ENCODE data around the gene PRPF8. TPM values are rescaled to one million over a fixed set of nuclear protein-coding genes. Genes with fewer than 3 reads are reported as not detected.

Gene PRPF8
- total and polyA plus RNA-seq, 5 donors from 2014 or later: 146 to 405 (median 160) TPM

DNA sequence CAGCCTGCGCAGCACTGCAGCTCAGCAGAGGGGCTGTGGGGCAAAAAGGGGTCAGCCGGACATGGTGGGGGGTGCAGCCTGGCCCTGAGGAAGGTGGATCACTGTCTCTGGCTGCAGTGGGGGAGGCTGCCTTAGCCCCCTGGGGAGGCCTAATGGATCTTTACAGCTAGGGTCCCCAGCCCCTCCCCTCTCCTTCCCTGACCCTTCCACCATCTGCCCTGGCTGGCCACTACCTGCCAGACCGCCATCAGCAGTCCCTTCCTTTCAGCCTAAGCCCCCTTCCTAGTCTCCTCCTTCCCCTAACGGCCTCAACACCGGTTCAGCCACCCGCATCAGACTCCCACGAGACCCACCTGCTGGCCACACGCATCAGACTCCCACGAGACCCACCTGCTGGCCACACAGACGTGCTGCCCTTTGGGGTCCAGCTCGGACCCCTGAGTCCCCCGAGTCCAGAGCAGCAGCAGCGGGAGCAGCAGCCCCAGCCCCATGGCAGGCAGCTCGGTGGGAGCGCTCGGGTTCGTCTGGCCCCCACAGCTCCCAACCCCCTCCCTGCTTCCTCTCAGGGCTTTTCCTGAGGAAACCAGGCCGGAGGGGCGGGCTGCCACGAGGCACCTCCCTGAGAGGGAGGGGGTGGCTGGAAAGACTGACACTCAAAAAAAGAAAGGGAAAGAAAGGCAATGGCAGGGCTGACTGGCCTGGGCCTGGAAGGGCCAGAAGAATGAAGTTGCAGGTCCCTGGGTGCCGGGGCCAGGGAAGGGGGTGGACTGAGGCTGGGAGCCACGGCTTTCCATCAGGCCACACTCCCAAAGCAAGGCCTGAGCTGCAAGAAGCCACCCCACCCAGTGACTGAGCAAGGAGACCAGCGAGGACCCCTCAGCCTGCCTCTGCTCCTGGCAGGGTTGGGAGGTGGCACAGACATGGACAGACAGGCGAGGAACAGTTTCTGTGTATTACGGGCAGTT, 39.2 kb downstream of the PRPF8 start, which contains the start of gene SCARF1:
Gene SCARF1, minus strand, starts transcription at position 526 of the 965 bp plus-strand sequence. Its CDS starts 35 bp downstream, at position 491.
- no peak within 1 kb of the TSS for H3K27ac Mint-ChIP-seq

DNA sequence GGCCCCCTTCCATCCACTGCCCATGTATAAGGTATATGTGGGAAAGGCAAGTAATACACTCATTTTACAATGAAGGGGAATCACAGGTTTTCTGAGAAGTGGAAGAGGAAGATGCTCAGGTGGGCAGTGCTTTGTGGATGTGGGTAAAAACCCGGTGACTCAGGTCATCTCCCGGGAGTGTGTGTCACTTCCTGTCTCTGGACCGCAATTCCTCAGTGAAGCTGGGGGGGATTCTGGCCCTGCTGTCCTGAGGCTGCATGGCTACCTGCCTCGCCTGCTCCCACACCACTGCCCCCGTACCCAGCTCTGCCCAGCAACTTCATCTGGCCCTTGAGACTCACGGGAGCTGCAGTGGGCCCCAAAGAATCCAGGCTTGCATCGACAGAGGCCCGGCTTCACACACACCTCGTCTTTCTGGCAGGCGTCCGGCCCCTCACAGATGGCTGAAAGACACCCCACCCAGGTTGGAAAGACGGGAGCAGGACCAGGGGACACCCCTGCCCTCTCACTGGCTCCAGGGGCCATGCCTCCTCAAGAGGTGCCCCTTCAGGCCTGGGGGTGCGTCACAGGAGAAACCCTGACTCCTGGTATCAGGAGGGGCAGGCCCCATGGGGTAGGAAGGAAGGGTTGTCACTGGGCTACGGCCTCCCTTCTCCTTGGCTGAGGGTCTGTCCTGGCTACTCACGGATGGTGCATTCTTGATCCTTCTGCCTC, 40.0 kb downstream of the PRPF8 start:
- H3K9me3 ChIP-seq (ENCODE audit: control insufficient read depth in 2 of 2, low read length in 2 of 2): no peaks in the 10 kb centered on the region
- Mint-ChIP-seq H3K27me3 (no peaks in the 10 kb centered on the region), H3K36me3 (no peaks in the 10 kb centered on the region), H3K4me1 (peaks cover 0 to 15% (median 4%) of the 10 kb centered on the region in 4 donors), H3K4me3 (peak overlapping the region; percentile 85 to 90 (median 88)), H3K9me3 (peaks cover 0 to 3% (median 0%) of the 10 kb centered on the region in 7 donors), H3K27ac (peak overlapping the region in 1 of 3 donors; percentile 69)
- ATAC-seq (ENCODE audit: low read depth in 2 of 2) (no peak), DNase-seq (peak in 1 of 3 donors; percentile 44)
- no peaks in the 10 kb centered on the region for H3K27me3 ChIP-seq (ENCODE audit: control insufficient read depth, insufficient read depth, low read length)
- H3K36me3 ChIP-seq (ENCODE audit: control insufficient read depth, insufficient read depth, low read length): no peaks in the 10 kb centered on the region
- no peak overlapping the region for H3K27ac ChIP-seq (ENCODE audit: insufficient read depth, low read length, poor library complexity, severe bottlenecking)
- H3K4me1 ChIP-seq (ENCODE audit: control insufficient read depth, insufficient read depth, low read length, poor library complexity, severe bottlenecking): peaks cover 30% of the 10 kb centered on the region
- peak overlapping the region; percentile 51 for H3K4me3 ChIP-seq (ENCODE audit: low read depth, low read length)

More for the DNA sequence above, 39.2 kb downstream of the PRPF8 start, which contains the start of gene SCARF1:
- DNase-seq: no peak
- H3K36me3 Mint-ChIP-seq: no peaks in the 10 kb centered on the region
- peaks cover 0 to 3% (median 0%) of the 10 kb centered on the region in 7 donors for H3K9me3 Mint-ChIP-seq
- ATAC-seq (ENCODE audit: low read depth in 2 of 2): no peak
- H3K4me1 Mint-ChIP-seq: peaks cover 0 to 15% (median 4%) of the 10 kb centered on the region in 4 donors
- Histone ChIP-seq H3K4me1 (ENCODE audit: control insufficient read depth, insufficient read depth, low read length, poor library complexity, severe bottlenecking) (peaks cover 35% of the 10 kb centered on the region), H3K9me3 (ENCODE audit: control insufficient read depth in 2 of 2, low read length in 2 of 2) (no peaks in the 10 kb centered on the region), H3K36me3 (ENCODE audit: control insufficient read depth, insufficient read depth, low read length) (peaks cover under 1% of the 10 kb centered on the region), H3K4me3 (ENCODE audit: low read depth, low read length) (no peak within 1 kb of the TSS), H3K27ac (ENCODE audit: insufficient read depth, low read length, poor library complexity, severe bottlenecking) (no peak within 1 kb of the TSS), H3K27me3 (ENCODE audit: control insufficient read depth, insufficient read depth, low read length) (no peaks in the 10 kb centered on the region)
- no peaks in the 10 kb centered on the region for H3K27me3 Mint-ChIP-seq
- peak within 1 kb of the TSS; percentile 56 to 90 (median 86) for H3K4me3 Mint-ChIP-seq

DNA sequence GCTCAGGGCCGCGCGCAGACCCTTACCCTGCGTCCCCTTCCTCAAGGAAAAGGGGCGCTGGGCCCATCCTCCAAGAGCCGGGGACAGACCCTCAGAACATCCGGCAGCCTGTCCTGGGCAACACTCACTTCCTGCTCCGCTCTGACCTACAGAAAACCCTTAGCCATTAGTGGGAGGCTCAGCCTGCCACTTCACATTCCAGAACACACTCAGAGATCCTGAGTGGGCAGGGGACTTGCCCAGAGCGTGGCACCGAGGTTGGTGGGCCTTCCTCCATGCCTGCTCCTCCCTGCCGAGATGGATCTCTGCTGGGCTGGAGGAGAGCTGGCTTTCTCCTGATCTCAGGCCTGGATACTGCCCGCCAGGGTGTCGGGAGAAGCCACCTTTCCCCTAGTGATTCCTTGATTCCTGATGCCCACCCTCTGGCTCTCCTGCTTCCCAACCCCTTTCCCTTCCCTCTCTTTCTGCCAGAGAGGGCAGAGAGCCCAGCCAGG, 40.6 kb downstream of the PRPF8 start:
- Mint-ChIP-seq H3K27ac (peak overlapping the region in 1 of 3 donors; percentile 69), H3K27me3 (no peaks in the 10 kb centered on the region), H3K4me3 (peak overlapping the region; percentile 85 to 90 (median 88)), H3K9me3 (peaks cover 0 to 3% (median 0%) of the 10 kb centered on the region in 7 donors), H3K36me3 (no peaks in the 10 kb centered on the region), H3K4me1 (peaks cover 0 to 15% (median 4%) of the 10 kb centered on the region in 4 donors)
- no peak overlapping the region for H3K27ac ChIP-seq (ENCODE audit: insufficient read depth, low read length, poor library complexity, severe bottlenecking)
- H3K4me1 ChIP-seq (ENCODE audit: control insufficient read depth, insufficient read depth, low read length, poor library complexity, severe bottlenecking): peaks cover 26% of the 10 kb centered on the region
- no peaks in the 10 kb centered on the region for H3K36me3 ChIP-seq (ENCODE audit: control insufficient read depth, insufficient read depth, low read length)
- no peak for DNase-seq
- no peak for ATAC-seq (ENCODE audit: low read depth in 2 of 2)
- H3K4me3 ChIP-seq (ENCODE audit: low read depth, low read length): peak overlapping the region; percentile 51
- H3K27me3 ChIP-seq (ENCODE audit: control insufficient read depth, insufficient read depth, low read length): no peaks in the 10 kb centered on the region
- no peaks in the 10 kb centered on the region for H3K9me3 ChIP-seq (ENCODE audit: control insufficient read depth in 2 of 2, low read length in 2 of 2)

DNA sequence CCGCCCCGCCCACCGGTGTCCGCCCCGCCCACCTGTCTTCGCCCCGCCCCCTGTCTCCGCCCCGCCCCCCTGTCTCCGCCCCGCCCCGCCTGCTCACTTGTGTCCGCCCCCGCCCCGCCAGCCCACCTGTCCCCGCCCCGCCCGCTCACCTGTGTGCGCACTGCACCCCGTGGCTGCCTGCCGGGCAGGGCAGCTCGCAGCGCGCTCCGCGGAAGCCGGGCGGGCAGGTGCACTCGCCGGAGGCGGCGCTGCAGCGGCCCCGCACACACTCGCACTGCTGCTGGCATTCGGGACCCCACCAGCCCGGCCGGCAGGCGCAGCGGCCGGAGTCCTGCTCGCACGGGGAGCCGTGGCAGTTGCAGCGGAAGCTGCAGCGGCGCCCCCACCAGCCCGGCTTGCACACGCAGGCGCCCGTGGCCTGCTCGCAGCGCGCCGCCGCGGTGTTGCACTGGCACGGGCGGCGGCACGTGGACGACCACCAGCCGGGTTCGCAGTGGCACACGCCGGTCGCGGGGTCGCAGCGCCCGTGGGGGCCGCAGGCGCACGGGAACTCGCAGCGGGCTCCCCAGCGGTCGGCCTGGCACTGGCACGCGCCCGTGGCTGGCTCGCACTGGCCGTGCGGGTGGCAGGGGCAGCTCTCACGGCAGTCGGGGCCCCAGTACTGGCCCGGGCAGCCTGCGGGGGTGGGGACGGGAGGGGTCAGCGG, 41.2 kb downstream of the PRPF8 start:
- H3K27me3 Mint-ChIP-seq: no peaks in the 10 kb centered on the region
- H3K4me3 ChIP-seq (ENCODE audit: low read depth, low read length): no peak overlapping the region
- no peaks in the 10 kb centered on the region for H3K27me3 ChIP-seq (ENCODE audit: control insufficient read depth, insufficient read depth, low read length)
- H3K36me3 Mint-ChIP-seq: no peaks in the 10 kb centered on the region
- peaks cover 0 to 15% (median 4%) of the 10 kb centered on the region in 4 donors for H3K4me1 Mint-ChIP-seq
- no peaks in the 10 kb centered on the region for H3K9me3 ChIP-seq (ENCODE audit: control insufficient read depth in 2 of 2, low read length in 2 of 2)
- peaks cover 22% of the 10 kb centered on the region for H3K4me1 ChIP-seq (ENCODE audit: control insufficient read depth, insufficient read depth, low read length, poor library complexity, severe bottlenecking)
- DNase-seq (peak; percentile 51 to 79 (median 72)), ATAC-seq (ENCODE audit: low read depth in 2 of 2) (peak; percentile 51 to 62)
- H3K36me3 ChIP-seq (ENCODE audit: control insufficient read depth, insufficient read depth, low read length): no peaks in the 10 kb centered on the region
- H3K9me3 Mint-ChIP-seq: peaks cover 0 to 3% (median 0%) of the 10 kb centered on the region in 7 donors
- H3K4me3 Mint-ChIP-seq: peak overlapping the region in 2 of 4 donors; percentile 87 to 90
- no peak overlapping the region for H3K27ac ChIP-seq (ENCODE audit: insufficient read depth, low read length, poor library complexity, severe bottlenecking)
- H3K27ac Mint-ChIP-seq: no peak overlapping the region

DNA sequence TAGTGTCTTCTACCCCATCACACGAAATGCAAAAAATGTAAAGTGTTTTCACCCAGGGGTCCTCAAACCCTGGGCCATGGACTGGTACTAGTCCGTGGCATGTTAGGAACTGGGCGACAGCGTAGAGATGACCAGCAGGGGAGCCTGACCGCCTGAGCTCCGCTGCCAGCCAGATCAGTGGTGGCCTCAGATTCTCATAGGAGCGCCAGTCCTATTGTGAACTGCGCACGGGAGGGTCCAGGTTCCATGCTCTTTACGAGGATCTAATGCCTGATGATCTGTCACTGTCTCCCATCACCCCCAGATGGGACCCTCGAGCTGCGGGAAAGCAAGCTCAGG, 43.6 kb downstream of the PRPF8 start:
- DNase-seq (no peak), ATAC-seq (ENCODE audit: low read depth in 2 of 2) (no peak)
- Histone ChIP-seq H3K9me3 (ENCODE audit: control insufficient read depth in 2 of 2, low read length in 2 of 2) (no peaks in the 10 kb centered on the region), H3K4me3 (ENCODE audit: low read depth, low read length) (no peak overlapping the region), H3K36me3 (ENCODE audit: control insufficient read depth, insufficient read depth, low read length) (no peaks in the 10 kb centered on the region), H3K4me1 (ENCODE audit: control insufficient read depth, insufficient read depth, low read length, poor library complexity, severe bottlenecking) (peaks cover 16% of the 10 kb centered on the region), H3K27ac (ENCODE audit: insufficient read depth, low read length, poor library complexity, severe bottlenecking) (no peak overlapping the region), H3K27me3 (ENCODE audit: control insufficient read depth, insufficient read depth, low read length) (no peaks in the 10 kb centered on the region)
- Mint-ChIP-seq H3K9me3 (peaks cover 0 to 3% (median 0%) of the 10 kb centered on the region in 7 donors), H3K4me3 (peak overlapping the region in 1 of 4 donors; percentile 46), H3K36me3 (no peaks in the 10 kb centered on the region), H3K27me3 (no peaks in the 10 kb centered on the region), H3K4me1 (peaks cover 0 to 12% (median 3%) of the 10 kb centered on the region in 4 donors), H3K27ac (peak overlapping the region in 1 of 3 donors; percentile 25)

DNA sequence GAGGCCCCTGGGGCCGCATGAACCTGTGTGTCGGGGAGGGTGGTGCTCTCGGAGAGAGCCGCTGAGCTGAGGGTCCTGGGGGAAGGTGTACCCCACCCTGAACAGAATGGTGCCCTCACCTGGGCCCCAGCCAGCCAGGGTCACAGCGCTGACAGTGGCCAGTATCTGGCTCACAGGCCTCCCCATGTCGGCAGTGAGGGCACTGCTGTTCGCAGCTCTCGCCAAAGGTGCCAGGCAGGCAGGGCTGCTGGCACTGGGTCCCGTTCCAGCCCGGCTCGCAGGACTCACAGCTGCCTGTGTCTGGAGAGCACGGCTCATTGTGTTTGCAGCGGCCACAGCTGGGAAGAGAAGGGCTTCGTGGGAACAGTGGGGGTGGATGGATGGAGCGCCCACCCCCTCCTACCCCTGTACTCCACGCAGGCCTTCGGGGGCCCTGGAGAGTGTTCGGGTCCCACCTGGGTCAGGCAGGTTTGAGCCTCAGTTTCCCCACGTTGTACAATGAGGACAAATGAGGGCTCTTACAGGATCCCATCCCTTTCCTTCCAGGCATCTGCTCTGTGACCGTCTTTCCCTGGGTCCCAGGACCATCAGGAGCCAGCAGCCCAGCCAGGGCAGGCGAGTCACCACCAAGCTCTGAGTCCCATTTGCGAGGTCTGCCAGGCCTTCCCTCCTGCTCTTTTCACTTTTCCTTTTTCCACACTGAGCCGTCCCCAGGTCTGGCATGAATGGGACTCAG, 44.2 kb downstream of the PRPF8 start:
- no peak overlapping the region for H3K27ac Mint-ChIP-seq
- DNase-seq (no peak), ATAC-seq (ENCODE audit: low read depth in 2 of 2) (no peak)
- no peaks in the 10 kb centered on the region for H3K9me3 ChIP-seq (ENCODE audit: control insufficient read depth in 2 of 2, low read length in 2 of 2)
- peaks cover 0 to 3% (median 0%) of the 10 kb centered on the region in 7 donors for H3K9me3 Mint-ChIP-seq
- H3K4me3 Mint-ChIP-seq: no peak overlapping the region
- H3K27me3 Mint-ChIP-seq: no peaks in the 10 kb centered on the region
- no peak overlapping the region for H3K4me3 ChIP-seq (ENCODE audit: low read depth, low read length)
- peaks cover 0 to 11% (median under 1%) of the 10 kb centered on the region in 4 donors for H3K4me1 Mint-ChIP-seq
- H3K27me3 ChIP-seq (ENCODE audit: control insufficient read depth, insufficient read depth, low read length): no peaks in the 10 kb centered on the region
- H3K27ac ChIP-seq (ENCODE audit: insufficient read depth, low read length, poor library complexity, severe bottlenecking): no peak overlapping the region
- H3K36me3 ChIP-seq (ENCODE audit: control insufficient read depth, insufficient read depth, low read length): no peaks in the 10 kb centered on the region
- no peaks in the 10 kb centered on the region for H3K36me3 Mint-ChIP-seq
- peaks cover 16% of the 10 kb centered on the region for H3K4me1 ChIP-seq (ENCODE audit: control insufficient read depth, insufficient read depth, low read length, poor library complexity, severe bottlenecking)

All from CD4-positive, CD25-positive, alpha-beta regulatory T cell (primary cell).